ENCODE results near the gene CGB2. TPM values are rescaled to one million over a fixed set of nuclear protein-coding genes. Genes with fewer than 3 reads are reported as not detected.
A peak's percentile ranks its signal among the peaks of the same experiment; 100 is the strongest.

CGB2 gene
- total RNA-seq, 4 donors from 2014 or later = not detected

DNA sequence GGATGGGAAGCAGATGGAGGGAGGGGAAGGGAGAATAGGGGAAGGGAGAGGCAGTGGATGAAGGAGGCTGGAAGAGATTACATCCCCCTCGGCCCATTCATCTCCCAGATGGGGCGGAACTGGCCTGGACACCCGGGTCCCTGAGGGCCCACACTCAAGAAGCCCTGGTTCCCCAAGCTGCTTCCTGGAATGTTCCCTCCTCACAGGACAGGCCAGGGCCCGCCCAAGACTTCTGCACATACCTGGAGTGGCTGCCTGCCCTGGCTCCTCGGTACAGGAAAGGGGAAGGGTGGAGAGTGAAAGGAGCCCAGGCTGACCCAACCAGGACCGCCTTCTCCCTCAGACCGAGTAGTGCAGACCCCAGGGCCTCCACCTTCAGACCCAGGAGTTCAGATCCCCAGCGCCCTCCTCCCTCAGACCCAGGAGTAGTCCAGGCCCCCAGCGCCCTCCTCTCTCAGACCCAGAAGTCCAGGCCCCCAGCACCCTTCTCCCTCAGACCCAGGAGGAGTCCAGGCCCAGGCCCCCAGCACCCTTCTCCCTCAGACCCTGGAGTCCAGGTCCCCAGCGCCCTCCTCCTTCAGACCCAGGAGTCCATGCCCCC is 32.4 kb downstream of the CGB2 start:
- TF ChIP-seq POLR2A (IDR thresholded peaks at IDR 0.05) = no peak
- no peak for TF ChIP-seq EP300 (IDR thresholded peaks at IDR 0.05; ENCODE audit: low read depth)
- no peak for TF ChIP-seq POLR2AphosphoS5 (IDR thresholded peaks at IDR 0.05)
- TF ChIP-seq, protein P1, sequence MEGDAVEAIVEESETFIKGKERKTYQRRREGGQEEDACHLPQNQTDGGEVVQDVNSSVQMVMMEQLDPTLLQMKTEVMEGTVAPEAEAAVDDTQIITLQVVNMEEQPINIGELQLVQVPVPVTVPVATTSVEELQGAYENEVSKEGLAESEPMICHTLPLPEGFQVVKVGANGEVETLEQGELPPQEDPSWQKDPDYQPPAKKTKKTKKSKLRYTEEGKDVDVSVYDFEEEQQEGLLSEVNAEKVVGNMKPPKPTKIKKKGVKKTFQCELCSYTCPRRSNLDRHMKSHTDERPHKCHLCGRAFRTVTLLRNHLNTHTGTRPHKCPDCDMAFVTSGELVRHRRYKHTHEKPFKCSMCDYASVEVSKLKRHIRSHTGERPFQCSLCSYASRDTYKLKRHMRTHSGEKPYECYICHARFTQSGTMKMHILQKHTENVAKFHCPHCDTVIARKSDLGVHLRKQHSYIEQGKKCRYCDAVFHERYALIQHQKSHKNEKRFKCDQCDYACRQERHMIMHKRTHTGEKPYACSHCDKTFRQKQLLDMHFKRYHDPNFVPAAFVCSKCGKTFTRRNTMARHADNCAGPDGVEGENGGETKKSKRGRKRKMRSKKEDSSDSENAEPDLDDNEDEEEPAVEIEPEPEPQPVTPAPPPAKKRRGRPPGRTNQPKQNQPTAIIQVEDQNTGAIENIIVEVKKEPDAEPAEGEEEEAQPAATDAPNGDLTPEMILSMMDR (IDR thresholded peaks at IDR 0.05) = no peak
- peaks cover 0 to 11% (median 9%) of the 10 kb centered on the region in 4 donors for H3K4me1 ChIP-seq
- H3K4me3 ChIP-seq = no peak overlapping the region
- H3K36me3 ChIP-seq = no peaks in the 10 kb centered on the region
- peaks cover 99% of the 10 kb centered on the region for H3K27me3 ChIP-seq
- 51% methylated on average over 10 of the region's 10 CpGs; no CpG with 5 or more reads in 1 of the 2 donors for WGBS, 2 donors (ENCODE audit: low coverage in 1 of 2)
- no peak overlapping the region for H3K27ac ChIP-seq
- no peak for DNase-seq
- intact Hi-C loops (cut with DNase I; ENCODE audit: low total_unique reads) = no loop called here
- no peaks in the 10 kb centered on the region for H3K9me3 ChIP-seq
- in situ Hi-C loops (cut with MboI; ENCODE audit: low pct_ligation_motif_present in 1 of 4, low pct_unique_long_range_greater_than_20kb in 1 of 4, low sequenced_read_pairs in 3 of 4) = no loop called here

DNA sequence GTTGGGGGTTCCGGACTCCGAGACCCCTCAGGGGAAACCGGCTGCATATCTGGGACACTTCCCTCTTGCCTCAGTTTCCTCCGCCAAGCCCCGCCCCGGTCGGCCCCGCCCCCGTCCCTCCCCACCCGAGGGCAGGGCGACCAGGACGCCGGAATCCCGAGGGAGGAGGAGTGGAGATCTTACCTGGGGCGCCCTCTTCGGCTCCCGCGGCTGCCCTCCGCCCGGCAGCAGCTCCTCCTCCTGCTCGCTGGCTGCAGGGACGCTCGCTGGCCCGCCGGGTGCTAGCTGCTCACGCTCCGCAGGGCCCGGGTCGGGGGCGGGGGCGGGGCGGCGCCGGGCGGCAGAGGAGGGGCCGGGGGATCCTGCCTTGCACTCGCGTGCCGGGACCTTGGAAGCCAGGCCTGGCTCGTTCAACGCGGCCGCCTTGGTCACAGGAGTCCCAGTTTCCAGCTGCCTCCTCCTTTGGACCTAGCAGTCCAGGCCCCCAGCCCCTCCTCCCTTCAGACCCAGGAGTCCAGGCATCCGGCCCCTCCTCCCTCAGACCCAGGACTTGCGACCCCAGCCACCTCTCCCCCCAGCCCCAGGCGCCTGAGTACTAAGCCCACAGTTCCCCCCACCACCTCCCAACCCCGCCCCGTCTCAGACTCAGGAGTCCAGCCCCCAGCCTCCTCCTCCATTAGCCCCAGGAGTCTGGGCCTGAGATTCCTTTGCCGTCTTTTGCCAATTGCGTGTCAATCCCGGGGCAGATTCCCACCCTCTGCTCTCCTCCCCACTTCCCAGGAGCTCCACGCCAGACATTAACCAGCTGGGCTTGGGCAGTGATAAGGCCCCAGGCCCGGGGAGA is 33.3 kb downstream of the CGB2 start, which contains the start of gene NTF4:
TSS of gene NTF4 (minus strand) at position 51 of the 844 bp plus-strand sequence. CDS start 2,821 bp downstream, outside the sequence.
- peak within 1 kb of the TSS in 1 of 4 donors; percentile 29 for H3K4me3 ChIP-seq
- no peak within 1 kb of the TSS for H3K27ac ChIP-seq
- no peaks in the 10 kb centered on the region for H3K9me3 ChIP-seq
- peaks cover 0 to 11% (median 9%) of the 10 kb centered on the region in 4 donors for H3K4me1 ChIP-seq
- in situ Hi-C loops (cut with MboI; ENCODE audit: low pct_ligation_motif_present in 1 of 4, low pct_unique_long_range_greater_than_20kb in 1 of 4, low sequenced_read_pairs in 3 of 4) (no loop called here), intact Hi-C loops (cut with DNase I; ENCODE audit: low total_unique reads) (no loop called here)
- no peak for TF ChIP-seq EP300 (IDR thresholded peaks at IDR 0.05; ENCODE audit: low read depth)
- TF ChIP-seq, protein P1 (IDR thresholded peaks at IDR 0.05) = no peak
- TF ChIP-seq POLR2AphosphoS5 (IDR thresholded peaks at IDR 0.05) = no peak
- TF ChIP-seq POLR2A (IDR thresholded peaks at IDR 0.05) = no peak
- DNase-seq = no peak
- no peaks in the 10 kb centered on the region for H3K36me3 ChIP-seq
- peaks cover 99% of the 10 kb centered on the region for H3K27me3 ChIP-seq
- 7% methylated on average over 6 to 38 of the region's 53 CpGs for WGBS, 2 donors (ENCODE audit: low coverage in 1 of 2)

DNA sequence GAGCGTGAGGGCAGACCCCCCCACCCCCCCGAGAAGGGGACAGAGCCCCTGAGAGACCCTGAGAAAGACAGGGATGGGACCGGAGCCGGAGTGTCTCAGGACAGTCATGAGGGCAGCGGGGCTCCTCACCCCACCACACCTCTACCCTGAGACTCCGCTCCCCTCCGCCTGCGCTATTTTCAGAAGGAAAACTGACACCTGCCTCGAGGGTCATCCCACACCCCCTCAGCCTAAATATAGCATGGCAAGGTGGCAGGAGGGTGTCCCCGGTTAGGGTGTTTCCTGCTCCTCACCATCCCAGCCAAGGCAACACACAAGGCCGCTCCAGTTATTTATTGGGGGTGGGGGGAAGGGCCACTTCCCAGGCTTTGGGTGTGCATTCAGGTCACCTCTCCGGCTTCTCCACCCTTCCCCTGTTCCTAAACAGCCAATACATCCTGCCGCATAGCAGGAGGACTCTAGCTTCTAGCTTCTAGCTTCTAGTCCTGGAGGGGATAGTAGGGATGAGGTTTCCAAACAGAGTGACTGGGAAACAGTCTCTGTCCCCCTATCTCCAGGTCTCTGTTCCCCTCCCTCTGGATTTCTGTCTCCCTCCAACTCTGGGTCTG is 34.3 kb downstream of the CGB2 start:
- WGBS, 2 donors (ENCODE audit: low coverage in 1 of 2) = 13 to 53% methylated on average over 5 to 12 of the region's 13 CpGs
- in situ Hi-C loops (cut with MboI; ENCODE audit: low pct_ligation_motif_present in 1 of 4, low pct_unique_long_range_greater_than_20kb in 1 of 4, low sequenced_read_pairs in 3 of 4) = no loop called here
- H3K27me3 ChIP-seq = peaks cover 100% of the 10 kb centered on the region

More for the DNA sequence above, 34.3 kb downstream of the CGB2 start:
- no peak for DNase-seq
- H3K36me3 ChIP-seq = no peaks in the 10 kb centered on the region
- intact Hi-C loops (cut with DNase I; ENCODE audit: low total_unique reads) = no loop called here
- no peaks in the 10 kb centered on the region for H3K9me3 ChIP-seq
- H3K27ac ChIP-seq = no peak overlapping the region
- H3K4me1 ChIP-seq = peaks cover 0 to 11% (median 9%) of the 10 kb centered on the region in 4 donors
- no peak for TF ChIP-seq POLR2A (IDR thresholded peaks at IDR 0.05)
- TF ChIP-seq, protein P1 (IDR thresholded peaks at IDR 0.05) = no peak
- no peak for TF ChIP-seq EP300 (IDR thresholded peaks at IDR 0.05; ENCODE audit: low read depth)
- no peak for TF ChIP-seq POLR2AphosphoS5 (IDR thresholded peaks at IDR 0.05)
- H3K4me3 ChIP-seq = no peak overlapping the region
